HepG2 (cell line): ENCODE measurements around the gene MTCP1.

Experiments used
- CBX5 ChIP-seq: sonication (generic); formaldehyde crosslinking; IDR thresholded peaks from 2 replicates; pipeline ENCODE4 v1.4.0; 2020; ENCODE audit warnings: missing genetic modification reagents, borderline replicate concordance
- EP300 ChIP-seq, 3 experiments: sonication (generic) in 1 of 3; formaldehyde crosslinking in 1 of 3; IDR thresholded peaks; 2 replicates each; pipeline versions ENCODE4 v1.5.1 to v1.6.1; 2011 to 2020; ENCODE audit warnings: low read depth in 2 of 3, low read length in 2 of 3, borderline replicate concordance in 1 of 3, improper control_type of control experiment in 1 of 3, mild to moderate bottlenecking in 1 of 3, missing genetic modification reagents in 1 of 3, moderate library complexity in 1 of 3
- POLR2A ChIP-seq, 2 experiments: IDR thresholded peaks; 2 replicates each; pipeline ENCODE4 v1.6.1; 2011; ENCODE audit warnings: low read depth in 2 of 2, low read length in 2 of 2, mild to moderate bottlenecking in 1 of 2, moderate library complexity in 1 of 2; ENCODE audit not compliant: insufficient read depth in 1 of 2
- RFX5 ChIP-seq: IDR thresholded peaks from 2 replicates; pipeline ENCODE4 v1.6.1; 2011; ENCODE audit warnings: low read depth, low read length, improper control_type of control experiment
- ZBTB21 ChIP-seq: sonication (generic); formaldehyde crosslinking; IDR thresholded peaks from 2 replicates; pipeline ENCODE4 v1.4.0; 2020; ENCODE audit warnings: missing genetic modification reagents

- TF ChIP-seq ZBTB21, result no peak
- TF ChIP-seq RFX5, result no peak
- TF ChIP-seq POLR2A (IDR thresholded peaks at IDR 0.05; ENCODE audit: insufficient read depth in 1 of 2, low read depth in 2 of 2, low read length in 2 of 2), result no peak
- TF ChIP-seq EP300 (IDR thresholded peaks at IDR 0.05; ENCODE audit: low read depth in 2 of 2, low read length in 2 of 2), result no peak
- TF ChIP-seq EP300 (CRISPR knock-in tag; IDR thresholded peaks at IDR 0.05; ENCODE audit: borderline replicate concordance), result no peak
- no peak for TF ChIP-seq CBX5 (CRISPR knock-in tag)
Observed at GRCh38 chrX:155028877-155029291, 42.1 kb downstream of the MTCP1 start.
